DND-41 (cell line): Measurements from ENCODE around the gene SERINC3.

Source experiments
- EZH2 ChIP-seq: IDR thresholded peaks from 3 replicates; pipeline ENCODE4 v1.6.1; 2012; ENCODE audit warnings: borderline replicate concordance, low read depth, mild to moderate bottlenecking, moderate library complexity, low read length, inconsistent platforms; ENCODE audit not compliant: severe bottlenecking
- TF ChIP-seq, protein P1 (sequence below): IDR thresholded peaks from 2 replicates; pipeline ENCODE4 v1.5.1; 2012; ENCODE audit warnings: borderline replicate concordance, low read length, moderate library complexity, mild to moderate bottlenecking; ENCODE audit not compliant: poor library complexity, severe bottlenecking; ENCODE audit errors: extremely low read depth

DNA sequence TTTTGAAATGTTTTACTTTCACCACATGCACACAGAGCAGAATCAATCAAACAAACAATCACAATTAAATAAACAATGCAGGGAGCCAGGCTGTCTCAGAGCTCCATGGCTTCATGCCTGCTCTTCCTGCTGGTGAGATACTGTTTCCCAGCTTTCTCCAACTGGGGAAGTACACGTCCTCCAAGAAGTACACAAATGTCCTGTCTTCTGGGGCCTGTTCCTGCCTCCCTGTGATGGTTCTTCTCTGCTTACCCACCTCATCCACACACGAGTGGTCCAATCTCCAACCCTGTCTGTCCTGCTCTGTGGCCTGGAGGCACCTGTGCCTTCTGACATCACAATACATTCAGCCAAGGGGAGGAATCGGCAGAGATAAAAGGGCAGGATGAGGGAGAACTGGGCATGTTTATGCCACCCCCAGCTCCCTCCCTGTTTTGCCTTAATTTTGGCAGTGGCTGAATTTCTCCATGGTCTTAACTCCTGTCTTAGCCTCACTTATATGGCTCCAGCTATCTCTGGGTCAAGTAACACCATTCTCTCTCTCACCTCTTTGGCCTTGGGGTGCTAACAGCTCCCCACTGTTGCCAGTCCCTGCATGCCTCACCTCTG lies 71.5 kb downstream of the SERINC3 start:
- TF ChIP-seq, protein P1, sequence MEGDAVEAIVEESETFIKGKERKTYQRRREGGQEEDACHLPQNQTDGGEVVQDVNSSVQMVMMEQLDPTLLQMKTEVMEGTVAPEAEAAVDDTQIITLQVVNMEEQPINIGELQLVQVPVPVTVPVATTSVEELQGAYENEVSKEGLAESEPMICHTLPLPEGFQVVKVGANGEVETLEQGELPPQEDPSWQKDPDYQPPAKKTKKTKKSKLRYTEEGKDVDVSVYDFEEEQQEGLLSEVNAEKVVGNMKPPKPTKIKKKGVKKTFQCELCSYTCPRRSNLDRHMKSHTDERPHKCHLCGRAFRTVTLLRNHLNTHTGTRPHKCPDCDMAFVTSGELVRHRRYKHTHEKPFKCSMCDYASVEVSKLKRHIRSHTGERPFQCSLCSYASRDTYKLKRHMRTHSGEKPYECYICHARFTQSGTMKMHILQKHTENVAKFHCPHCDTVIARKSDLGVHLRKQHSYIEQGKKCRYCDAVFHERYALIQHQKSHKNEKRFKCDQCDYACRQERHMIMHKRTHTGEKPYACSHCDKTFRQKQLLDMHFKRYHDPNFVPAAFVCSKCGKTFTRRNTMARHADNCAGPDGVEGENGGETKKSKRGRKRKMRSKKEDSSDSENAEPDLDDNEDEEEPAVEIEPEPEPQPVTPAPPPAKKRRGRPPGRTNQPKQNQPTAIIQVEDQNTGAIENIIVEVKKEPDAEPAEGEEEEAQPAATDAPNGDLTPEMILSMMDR, result no peak
- no peak for TF ChIP-seq EZH2
